Measurements from ENCODE around the gene UBAP2.

Gene UBAP2, protein sequence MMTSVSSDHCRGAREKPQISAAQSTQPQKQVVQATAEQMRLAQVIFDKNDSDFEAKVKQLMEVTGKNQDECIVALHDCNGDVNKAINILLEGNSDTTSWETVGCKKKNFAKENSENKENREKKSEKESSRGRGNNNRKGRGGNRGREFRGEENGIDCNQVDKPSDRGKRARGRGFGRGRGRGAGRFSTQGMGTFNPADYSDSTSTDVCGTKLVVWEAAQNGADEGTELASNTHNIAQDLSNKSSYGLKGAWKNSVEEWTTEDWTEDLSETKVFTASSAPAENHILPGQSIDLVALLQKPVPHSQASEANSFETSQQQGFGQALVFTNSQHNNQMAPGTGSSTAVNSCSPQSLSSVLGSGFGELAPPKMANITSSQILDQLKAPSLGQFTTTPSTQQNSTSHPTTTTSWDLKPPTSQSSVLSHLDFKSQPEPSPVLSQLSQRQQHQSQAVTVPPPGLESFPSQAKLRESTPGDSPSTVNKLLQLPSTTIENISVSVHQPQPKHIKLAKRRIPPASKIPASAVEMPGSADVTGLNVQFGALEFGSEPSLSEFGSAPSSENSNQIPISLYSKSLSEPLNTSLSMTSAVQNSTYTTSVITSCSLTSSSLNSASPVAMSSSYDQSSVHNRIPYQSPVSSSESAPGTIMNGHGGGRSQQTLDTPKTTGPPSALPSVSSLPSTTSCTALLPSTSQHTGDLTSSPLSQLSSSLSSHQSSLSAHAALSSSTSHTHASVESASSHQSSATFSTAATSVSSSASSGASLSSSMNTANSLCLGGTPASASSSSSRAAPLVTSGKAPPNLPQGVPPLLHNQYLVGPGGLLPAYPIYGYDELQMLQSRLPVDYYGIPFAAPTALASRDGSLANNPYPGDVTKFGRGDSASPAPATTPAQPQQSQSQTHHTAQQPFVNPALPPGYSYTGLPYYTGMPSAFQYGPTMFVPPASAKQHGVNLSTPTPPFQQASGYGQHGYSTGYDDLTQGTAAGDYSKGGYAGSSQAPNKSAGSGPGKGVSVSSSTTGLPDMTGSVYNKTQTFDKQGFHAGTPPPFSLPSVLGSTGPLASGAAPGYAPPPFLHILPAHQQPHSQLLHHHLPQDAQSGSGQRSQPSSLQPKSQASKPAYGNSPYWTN

GRCh38 chr9:34048727-34049629 is at the start of gene UBAP2:
Gene UBAP2 (minus strand): TSS chr9:34048887. CDS start chr9:34017148, 31,739 bp downstream.
- peak; percentile 97 for DNase-seq

- DNase-seq = no peak
These were observed 49.6 kb upstream of the UBAP2 start for GRCh38 chr9:34098307-34098706.

DNA sequence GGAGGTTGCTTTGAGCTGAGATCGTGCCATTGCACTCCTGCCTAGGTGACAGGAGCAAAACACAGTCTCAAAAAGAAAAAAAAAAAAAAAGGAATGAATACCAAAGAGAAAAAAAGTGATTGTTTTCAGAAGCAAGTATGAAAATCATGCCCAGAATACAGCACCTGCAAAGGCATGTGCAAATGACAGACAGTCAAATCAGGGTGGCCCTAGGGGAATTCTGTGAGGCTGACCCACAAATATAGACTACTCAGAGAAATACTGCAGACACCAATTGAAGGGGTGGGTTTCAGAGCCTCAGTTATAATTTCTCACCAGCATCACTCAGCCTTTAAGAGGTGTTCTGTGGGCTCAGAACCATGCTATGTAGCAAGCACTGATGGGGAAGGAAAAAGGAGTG is 49.2 kb upstream of the UBAP2 start:
- DNase-seq = no peak

- no peak for DNase-seq
These were observed 48.1 kb upstream of the UBAP2 start for GRCh38 chr9:34096751-34097150.

GRCh38 chr9:34093578-34093977 is 44.9 kb upstream of the UBAP2 start:
- no peak for DNase-seq

DNA sequence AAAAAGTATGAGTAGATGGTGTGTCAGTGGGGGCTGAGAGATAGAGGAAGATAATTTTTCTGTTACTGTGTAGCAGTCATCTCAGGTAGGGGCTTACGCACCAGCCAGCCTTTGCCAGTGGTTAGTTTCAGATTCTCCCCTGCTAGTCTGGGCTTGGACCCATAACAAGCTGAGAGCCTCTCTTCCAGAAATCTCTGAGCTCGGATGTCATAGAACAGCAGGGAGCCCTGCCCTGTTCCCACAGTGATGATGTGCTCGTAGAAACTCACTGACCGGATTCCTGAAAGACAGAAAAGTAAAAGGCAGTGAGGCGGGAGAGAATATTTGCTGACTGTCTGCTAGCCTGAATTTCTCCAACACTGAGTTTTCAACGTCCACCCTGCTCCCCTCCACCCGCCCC is 40.6 kb upstream of the UBAP2 start:
- DNase-seq = no peak

DNA sequence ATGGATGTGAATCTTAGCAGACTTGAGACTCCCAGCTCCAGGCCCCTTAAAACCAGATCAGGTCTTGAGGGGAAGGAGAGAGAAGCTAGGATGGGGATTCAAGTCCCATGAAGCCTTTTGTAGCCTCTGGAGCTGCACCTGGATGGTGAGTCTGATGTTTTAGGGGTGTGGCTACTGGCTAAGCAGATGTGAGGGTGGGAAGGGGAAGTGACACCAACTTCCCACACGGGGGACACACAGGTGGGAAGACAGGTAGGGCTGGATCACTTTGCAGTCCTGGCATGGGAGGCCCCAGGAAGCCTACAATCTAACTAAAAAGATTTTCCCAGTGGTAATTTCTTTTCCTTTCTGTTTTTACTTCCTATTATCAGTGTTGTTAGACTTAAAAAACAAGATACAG is 38.7 kb upstream of the UBAP2 start:
- DNase-seq = no peak

DNA sequence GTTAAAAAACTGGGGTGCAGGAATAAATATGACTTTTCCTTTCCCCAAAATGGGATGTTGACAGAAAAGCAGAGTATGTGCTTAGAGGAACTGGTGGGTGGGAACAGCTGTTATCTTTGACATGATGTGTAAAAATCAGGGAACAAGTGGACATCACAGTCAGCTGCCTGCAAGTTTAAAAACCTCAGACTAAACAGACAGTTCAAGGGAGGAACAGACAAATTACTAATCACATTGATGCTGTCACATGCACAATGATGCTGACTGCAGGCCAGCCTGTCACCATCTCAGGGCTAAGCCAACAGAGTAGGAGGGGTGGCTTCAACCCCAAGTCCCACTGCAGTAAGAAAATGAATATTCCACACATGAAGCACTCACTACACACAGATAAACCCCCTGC is 38.2 kb upstream of the UBAP2 start:
- no peak for DNase-seq

- DNase-seq = no peak
These were observed 37.2 kb upstream of the UBAP2 start for GRCh38 chr9:34085581-34086500.

GRCh38 chr9:34084562-34084961 is 35.9 kb upstream of the UBAP2 start:
- DNase-seq = no peak

GRCh38 chr9:34079181-34079580 is 30.5 kb upstream of the UBAP2 start:
- no peak for DNase-seq

- DNase-seq = no peak
These were observed 24.3 kb upstream of the UBAP2 start for GRCh38 chr9:34072868-34073590.

- no peak for DNase-seq
These were observed 23.7 kb upstream of the UBAP2 start for GRCh38 chr9:34072410-34072809.

- no peak for DNase-seq
These were observed 22.1 kb upstream of the UBAP2 start for GRCh38 chr9:34070606-34071324.

DNA sequence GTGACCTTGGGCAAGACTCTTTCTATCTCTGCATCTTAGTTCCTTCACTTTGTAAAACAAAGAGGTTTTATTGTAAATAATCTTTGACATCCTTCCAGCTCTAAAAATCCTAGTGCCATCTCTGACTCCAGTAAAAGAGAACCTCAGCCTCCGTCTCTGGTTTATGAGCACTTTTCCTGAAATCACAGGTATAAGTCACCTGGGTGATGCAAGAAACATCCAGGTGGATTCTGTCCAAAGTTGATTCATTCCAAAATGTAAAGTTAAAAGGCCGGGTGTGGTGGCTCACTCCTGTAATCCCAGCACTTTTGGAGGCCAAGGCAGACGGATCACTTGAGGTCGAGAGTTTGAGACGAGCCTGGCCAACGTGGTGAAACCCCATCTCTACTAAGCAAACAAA is 21.1 kb upstream of the UBAP2 start:
- no peak for DNase-seq

DNA sequence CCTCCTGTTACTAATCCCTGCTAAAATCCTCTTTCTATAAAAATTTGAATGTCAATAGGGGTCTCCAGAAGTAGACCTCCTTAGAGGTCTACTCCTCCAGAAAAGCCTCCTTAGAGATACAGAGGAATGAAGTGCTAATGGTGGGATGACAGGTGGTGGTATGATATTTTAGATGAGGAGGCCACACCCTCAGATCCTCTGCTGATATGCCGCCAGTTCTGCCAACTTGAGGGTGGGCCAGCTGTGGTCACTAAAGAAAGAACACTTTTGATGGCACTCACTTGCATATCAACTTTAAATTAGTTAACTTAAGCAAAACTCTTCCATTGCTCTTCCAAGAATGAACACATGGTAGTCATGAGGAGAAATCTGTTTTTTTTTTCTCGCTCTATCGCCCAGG is 16.9 kb upstream of the UBAP2 start:
- no peak for DNase-seq

DNA sequence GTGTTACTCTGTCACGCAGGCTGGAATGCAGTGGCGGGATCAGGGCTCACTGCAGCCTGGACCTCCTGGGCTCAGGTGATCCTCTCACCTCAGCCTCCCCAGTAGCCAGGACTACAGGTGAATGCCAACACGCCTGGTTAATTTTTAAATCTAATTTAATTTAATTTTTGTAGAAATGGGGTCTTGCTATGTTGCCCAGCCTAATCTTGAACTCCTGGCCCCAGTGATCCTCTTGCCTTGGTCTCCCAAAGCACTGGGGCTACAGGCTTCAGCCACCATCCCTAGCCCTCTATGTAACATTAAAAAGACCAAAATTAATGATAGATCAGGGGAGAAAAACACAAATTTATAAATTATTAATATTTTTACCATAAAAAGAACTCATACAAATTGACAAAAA is 11.3 kb upstream of the UBAP2 start:
- DNase-seq = no peak

DNA sequence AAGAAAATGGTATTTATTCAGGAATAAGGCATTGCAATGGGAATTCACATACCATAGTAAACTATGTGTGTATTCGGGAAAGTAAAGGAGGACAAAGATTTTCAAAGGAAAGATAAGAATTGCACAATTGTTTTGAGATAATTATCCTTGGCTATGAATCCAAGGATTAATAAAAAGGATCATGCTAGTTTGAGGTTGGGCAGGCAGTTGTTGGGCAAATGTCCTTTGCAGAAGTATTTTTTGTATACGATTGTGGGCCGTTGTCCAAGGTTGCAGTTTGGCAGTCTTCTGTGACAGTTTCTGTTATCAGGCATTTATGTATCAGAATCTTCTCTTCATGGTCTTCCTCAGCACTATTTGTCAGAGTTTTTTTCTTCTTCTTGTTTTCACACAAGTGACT is 10.6 kb upstream of the UBAP2 start:
- DNase-seq = no peak

GRCh38 chr9:34049630-34050384 is 1.1 kb upstream of the UBAP2 start:
- DNase-seq = no peak
